Lower lobe of right lung (tissue), 2 donors: ENCODE data around the gene SRCAP. TPM values are rescaled to one million over a fixed set of nuclear protein-coding genes. Genes with fewer than 3 reads are reported as not detected.

Experiments
- ATAC-seq, 2 donors: fragments of 200-7000 bp; cut with Tn5 transposase; one replicate each; pipeline ENCODE4 v1.9.1; 2020 to 2022; ENCODE audit warnings: mild to moderate bottlenecking in 2 of 2, moderate library complexity in 2 of 2
- DNase-seq: peaks from one replicate; pipeline ENCODE4 v3.0.0-alpha.2; 2020
- H3K27ac ChIP-seq: fragments of 200-600 bp; one replicate; pipeline ENCODE4 v1.8.0; 2022
- H3K27me3 ChIP-seq: fragments of 200-600 bp; one replicate; pipeline ENCODE4 v1.8.0; 2022; ENCODE audit warnings: low read depth
- H3K36me3 ChIP-seq: fragments of 200-600 bp; one replicate; pipeline ENCODE4 v1.8.0; 2022; ENCODE audit warnings: mild to moderate bottlenecking
- H3K4me1 ChIP-seq: fragments of 200-600 bp; one replicate; pipeline ENCODE4 v1.8.0; 2022
- H3K4me3 ChIP-seq: fragments of 200-600 bp; one replicate; pipeline ENCODE4 v1.8.0; 2022; ENCODE audit warnings: mild to moderate bottlenecking
- H3K9me3 ChIP-seq: fragments of 200-600 bp; one replicate; pipeline ENCODE4 v1.8.0; 2022
- intact Hi-C: fragments of 100-400 bp; cut with DNase I; formaldehyde crosslinking; loops from one replicate; pipeline ENCODE4 v1.11.0; 2022
- total RNA-seq: library from RNA; stranded (reverse); fragmentation: NEBNext Ultra II Directional; extraction: Animal tissue kit (Norgen Biotek cat#: 25700); gene quantifications from one replicate; pipeline ENCODE4 v1.2.1, GENCODE V29; 2021
- TF ChIP-seq, protein P1 (sequence below): fragments of 200-600 bp; IDR thresholded peaks from one replicate; pipeline ENCODE4 v1.8.0; 2022; ENCODE audit warnings: antibody characterized with exemption, mild to moderate bottlenecking
- donor health status: DM: no; HTN: yes; CAD: no; lungs with severe emphysema.

SRCAP gene
- total RNA-seq, 1 donor from 2014 or later = 73.8 TPM

DNA sequence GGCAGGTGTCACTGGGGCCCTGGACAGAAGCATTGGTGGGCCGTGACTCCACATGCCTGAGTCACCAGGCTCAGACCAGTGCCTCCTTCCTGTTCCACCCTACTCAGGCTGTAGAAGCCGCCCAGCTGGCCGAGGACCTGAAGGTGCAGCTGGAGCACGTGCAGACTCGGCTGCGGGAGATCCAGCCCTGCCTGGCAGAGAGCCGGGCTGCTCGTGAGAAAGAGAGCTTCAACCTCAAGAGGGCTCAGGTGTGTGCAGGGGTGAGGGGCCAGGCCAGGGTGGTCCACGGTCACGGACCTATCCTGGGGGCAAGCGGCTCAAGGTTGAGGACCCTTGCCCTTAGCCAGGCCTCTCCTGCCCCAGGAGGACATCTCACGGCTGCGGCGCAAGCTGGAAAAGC, 72.8 kb downstream of the SRCAP start:
- H3K4me3 ChIP-seq = no peak overlapping the region
- TF ChIP-seq, protein P1, sequence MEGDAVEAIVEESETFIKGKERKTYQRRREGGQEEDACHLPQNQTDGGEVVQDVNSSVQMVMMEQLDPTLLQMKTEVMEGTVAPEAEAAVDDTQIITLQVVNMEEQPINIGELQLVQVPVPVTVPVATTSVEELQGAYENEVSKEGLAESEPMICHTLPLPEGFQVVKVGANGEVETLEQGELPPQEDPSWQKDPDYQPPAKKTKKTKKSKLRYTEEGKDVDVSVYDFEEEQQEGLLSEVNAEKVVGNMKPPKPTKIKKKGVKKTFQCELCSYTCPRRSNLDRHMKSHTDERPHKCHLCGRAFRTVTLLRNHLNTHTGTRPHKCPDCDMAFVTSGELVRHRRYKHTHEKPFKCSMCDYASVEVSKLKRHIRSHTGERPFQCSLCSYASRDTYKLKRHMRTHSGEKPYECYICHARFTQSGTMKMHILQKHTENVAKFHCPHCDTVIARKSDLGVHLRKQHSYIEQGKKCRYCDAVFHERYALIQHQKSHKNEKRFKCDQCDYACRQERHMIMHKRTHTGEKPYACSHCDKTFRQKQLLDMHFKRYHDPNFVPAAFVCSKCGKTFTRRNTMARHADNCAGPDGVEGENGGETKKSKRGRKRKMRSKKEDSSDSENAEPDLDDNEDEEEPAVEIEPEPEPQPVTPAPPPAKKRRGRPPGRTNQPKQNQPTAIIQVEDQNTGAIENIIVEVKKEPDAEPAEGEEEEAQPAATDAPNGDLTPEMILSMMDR = no peak
- no peaks in the 10 kb centered on the region for H3K9me3 ChIP-seq
- H3K27me3 ChIP-seq = no peaks in the 10 kb centered on the region
- ATAC-seq (no peak), DNase-seq (no peak)
- peaks cover 18% of the 10 kb centered on the region for H3K4me1 ChIP-seq
- no peak overlapping the region for H3K27ac ChIP-seq
- H3K36me3 ChIP-seq = peaks cover 79% of the 10 kb centered on the region
- intact Hi-C loops = no loop called here

DNA sequence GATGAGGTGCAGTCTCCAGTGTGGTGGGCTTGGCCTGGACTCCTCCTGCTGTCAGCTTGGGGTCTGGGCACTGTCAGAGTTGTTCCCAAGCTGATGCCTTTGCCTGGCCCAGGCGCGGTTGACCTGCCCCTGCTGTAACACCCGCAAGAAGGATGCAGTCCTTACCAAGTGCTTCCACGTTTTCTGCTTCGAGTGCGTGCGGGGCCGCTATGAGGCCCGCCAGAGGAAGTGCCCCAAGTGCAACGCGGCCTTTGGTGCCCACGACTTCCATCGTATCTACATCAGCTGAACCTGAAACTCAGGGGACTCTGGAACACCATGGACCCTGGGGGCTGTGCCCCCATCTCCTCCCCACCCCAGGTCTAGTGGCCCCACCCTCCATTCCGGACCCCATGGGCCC, 74.9 kb downstream of the SRCAP start:
- TF ChIP-seq, protein P1 = no peak
- DNase-seq (no peak), ATAC-seq (no peak)
- no peak overlapping the region for H3K27ac ChIP-seq
- intact Hi-C loops = no loop called here
- H3K27me3 ChIP-seq = no peaks in the 10 kb centered on the region
- no peak overlapping the region for H3K4me3 ChIP-seq
- peaks cover 58% of the 10 kb centered on the region for H3K36me3 ChIP-seq
- no peaks in the 10 kb centered on the region for H3K9me3 ChIP-seq
- peaks cover 19% of the 10 kb centered on the region for H3K4me1 ChIP-seq

DNA sequence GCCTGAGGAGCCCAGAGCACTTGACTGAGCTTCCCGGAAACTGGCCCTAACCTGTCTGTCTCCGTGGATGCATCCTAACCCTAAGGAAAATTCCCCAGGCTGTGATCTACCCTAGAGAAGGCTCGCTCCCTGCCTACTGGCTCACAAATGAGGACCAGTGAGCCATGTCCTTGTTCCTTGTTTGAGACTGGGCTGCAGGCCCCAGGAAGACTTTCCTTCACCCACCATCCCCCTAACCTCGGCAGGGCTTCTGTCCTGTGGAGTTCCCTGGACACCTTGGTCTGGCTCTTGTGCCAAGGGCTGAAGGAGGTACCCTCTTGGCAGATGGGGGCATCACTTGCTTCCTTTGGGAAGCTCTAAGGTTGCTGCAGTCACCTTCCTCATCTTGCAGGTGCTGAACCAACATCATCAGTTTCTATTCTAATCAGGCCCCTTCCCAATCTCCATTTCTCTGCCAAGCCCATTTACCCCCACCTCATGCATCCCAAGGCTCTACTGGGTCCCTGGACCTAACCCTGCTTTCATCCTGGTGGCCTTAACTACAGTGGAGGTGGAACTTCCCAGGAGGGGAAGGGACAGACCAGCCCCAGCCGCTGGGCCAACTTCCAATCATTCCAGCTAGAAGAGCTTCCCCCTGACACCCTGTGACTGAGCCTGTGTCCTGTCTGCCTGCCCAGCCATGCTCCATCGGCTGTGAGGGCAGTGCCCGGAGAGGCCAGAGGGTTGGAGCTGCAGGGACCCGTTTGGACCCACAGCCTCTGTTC, 75.6 kb downstream of the SRCAP start:
- peaks cover 50% of the 10 kb centered on the region for H3K36me3 ChIP-seq
- intact Hi-C loops = no loop called here

DNA sequence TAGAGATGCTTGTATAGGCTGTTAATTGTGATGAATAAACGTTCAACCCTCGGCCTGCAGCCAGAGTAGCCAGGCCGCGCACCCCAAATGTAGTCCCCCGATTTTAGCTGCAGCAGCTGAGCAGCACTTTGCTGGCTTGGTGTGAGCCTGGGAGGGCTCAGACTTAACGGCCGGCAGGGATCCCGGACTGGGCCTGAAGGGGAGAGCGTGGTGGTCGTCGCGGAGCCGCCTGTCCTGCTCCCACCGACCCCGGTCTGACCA, 76.1 kb downstream of the SRCAP start:
- no peaks in the 10 kb centered on the region for H3K27me3 ChIP-seq
- peaks cover 19% of the 10 kb centered on the region for H3K4me1 ChIP-seq
- DNase-seq (no peak), ATAC-seq (no peak)
- no peaks in the 10 kb centered on the region for H3K9me3 ChIP-seq
- peaks cover 45% of the 10 kb centered on the region for H3K36me3 ChIP-seq
- intact Hi-C loops = no loop called here
- peak overlapping the region; percentile 85 for H3K4me3 ChIP-seq
- TF ChIP-seq, protein P1 = no peak
- H3K27ac ChIP-seq = peak overlapping the region; percentile 88

More for the DNA sequence above, 75.6 kb downstream of the SRCAP start:
- TF ChIP-seq, protein P1 = no peak
- H3K9me3 ChIP-seq = no peaks in the 10 kb centered on the region
- no peaks in the 10 kb centered on the region for H3K27me3 ChIP-seq
- ATAC-seq (peak; percentile 2 to 7), DNase-seq (no peak)
- peak overlapping the region; percentile 85 for H3K4me3 ChIP-seq
- H3K4me1 ChIP-seq = peaks cover 19% of the 10 kb centered on the region
- peak overlapping the region; percentile 88 for H3K27ac ChIP-seq

DNA sequence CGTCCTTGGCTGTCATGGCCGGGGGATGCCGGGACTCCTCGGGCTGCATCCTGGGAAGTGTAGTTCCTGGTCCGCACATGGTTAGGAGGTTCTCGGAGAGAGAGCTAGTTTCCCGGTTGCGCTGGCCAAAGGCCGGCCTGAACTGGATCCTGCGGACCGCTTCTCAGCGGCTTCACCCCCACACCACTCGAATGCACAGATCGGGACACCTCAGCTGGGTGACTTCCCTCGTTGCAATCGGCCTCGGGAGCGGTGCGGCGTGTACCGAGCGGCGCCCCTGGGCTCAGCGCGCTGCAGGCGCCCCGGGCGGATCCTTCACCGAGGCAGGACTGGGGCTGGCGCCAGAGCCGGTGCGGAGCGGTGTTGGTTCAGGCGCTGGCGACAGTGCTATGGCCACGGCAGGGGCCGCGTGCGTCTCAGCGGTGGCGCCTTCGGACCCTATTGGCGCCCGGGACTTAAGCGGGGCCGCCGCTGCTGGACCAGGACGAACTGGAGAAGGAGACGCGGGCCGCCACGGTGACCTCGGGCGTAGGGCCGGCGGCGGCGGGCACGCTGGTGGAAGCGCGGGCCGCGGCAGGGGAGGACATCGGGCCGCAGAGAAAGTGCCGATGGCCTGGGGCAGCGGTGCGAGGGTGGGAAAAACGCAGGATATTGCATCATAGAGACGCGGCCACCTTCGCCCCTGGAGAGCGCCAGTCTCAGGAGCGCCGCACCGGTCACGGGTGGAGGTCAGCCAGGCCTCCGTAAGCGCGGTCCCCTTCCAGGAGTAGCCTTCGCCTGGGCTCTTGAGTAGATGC, 76.6 kb downstream of the SRCAP start:
- peaks cover 19% of the 10 kb centered on the region for H3K4me1 ChIP-seq
- peaks cover 43% of the 10 kb centered on the region for H3K36me3 ChIP-seq
- TF ChIP-seq, protein P1 = no peak
- intact Hi-C loops = no loop called here
- peak overlapping the region; percentile 85 for H3K4me3 ChIP-seq
- DNase-seq (peak; percentile 88), ATAC-seq (peak; percentile 91 to 93)
- H3K27ac ChIP-seq = peak overlapping the region; percentile 88
- no peaks in the 10 kb centered on the region for H3K9me3 ChIP-seq
- no peaks in the 10 kb centered on the region for H3K27me3 ChIP-seq
